GM21737 (cell line): Measurements from ENCODE around the gene EPB41L4A.

ENCODE experiments used
- ATAC-seq: cut with Tn5 transposase; IDR thresholded peaks from one replicate; pipeline ENCODE4 v1.9.1; 2021; ENCODE audit warnings: mild to moderate bottlenecking, moderate library complexity; ENCODE audit not compliant: unreplicated experiment

The EPB41L4A gene

DNA sequence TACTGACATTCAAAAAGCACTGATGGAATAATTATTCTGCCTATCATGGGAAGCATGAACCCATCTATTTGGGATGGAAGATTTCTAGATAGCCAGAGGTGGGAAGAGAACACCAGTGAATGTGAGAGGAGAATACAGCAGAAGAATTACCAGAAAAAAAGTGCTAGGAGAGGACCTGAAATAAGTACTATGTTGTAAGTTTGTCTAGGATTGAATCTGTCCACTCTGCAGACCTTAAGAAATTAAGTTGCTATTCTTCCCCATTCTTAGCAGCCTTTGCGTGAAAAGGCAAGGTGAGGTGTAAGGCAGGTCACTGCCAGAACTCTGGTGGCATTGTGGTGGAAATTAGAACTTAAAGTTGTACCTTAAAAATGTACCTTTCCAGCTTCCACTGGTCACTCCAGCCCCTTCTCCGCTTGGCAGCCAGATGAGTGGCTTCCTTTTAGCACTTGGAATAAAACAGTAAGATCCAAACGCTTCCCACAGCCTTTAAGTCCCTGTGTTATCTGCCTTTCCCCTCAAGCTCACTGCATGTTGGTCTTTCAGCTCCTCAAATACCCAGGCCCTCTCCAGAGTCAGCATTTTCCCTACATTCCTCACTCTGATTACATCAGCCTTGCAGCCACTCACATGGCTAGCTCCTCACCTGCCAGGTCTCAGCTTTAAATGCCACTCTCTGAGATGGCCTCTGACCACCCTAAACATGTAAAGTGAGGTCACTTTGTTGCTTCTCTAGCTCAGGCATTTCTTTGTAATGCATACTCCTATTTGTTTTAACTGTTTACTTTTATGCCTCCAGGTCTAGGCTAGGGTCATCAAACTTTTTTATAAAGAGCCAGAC lies 253.0 kb downstream of the EPB41L4A start:
- no peak for ATAC-seq

DNA sequence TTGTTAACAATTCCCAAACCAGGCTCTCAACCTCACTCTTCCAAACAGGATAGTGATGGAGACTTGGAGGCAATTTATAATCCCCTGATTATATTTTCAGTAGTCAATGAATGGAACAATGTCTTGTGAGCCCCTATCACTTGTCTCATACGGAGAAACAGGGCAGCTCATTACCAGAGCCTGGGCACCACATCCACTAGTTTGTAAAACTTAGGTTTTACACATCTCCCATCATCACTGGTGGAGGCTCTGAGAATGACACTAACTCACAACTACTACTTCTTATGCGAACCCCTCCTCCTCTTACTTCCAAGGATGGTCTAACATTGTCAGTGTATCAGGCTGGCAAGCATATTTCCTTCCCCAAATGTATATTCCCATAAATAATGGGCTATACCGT lies 253.7 kb downstream of the EPB41L4A start:
- ATAC-seq = no peak

DNA sequence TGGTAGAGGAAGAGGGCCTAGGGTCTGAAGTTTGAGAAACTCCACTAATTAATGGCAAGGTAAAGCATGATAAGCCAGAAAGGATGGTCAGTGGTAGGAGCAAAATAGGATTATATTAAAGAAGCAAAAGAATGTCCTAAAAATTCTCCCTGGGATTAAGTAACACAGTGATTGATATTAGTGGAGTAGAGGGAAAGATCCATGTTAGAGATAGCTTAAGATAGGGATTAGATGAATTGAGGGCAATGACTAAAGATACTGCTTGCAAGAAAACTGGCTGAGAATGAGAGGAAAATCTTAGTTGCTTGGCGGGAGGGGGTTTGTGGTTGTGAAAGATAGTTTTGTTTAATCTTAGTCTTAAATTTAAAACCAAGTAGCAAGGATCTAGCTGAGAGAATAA lies 255.6 kb downstream of the EPB41L4A start:
- no peak for ATAC-seq

DNA sequence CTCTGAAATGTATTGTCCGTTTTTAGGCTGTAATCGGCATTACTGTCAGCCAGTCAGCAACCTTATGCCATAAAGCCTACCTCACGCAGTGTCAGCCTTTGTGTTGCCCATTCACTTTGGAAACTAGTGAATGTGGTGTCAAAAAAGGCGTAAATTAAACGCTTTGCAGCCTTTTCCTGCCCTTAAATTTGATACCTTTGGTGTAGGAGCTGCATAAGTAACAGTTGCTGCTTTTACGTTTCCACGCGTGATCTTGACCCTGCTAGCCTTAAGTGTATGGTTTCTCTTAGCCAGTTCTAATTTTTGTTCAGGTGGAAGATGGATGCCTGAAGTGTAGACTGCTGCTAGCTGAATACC lies 257.7 kb downstream of the EPB41L4A start:
- no peak for ATAC-seq

DNA sequence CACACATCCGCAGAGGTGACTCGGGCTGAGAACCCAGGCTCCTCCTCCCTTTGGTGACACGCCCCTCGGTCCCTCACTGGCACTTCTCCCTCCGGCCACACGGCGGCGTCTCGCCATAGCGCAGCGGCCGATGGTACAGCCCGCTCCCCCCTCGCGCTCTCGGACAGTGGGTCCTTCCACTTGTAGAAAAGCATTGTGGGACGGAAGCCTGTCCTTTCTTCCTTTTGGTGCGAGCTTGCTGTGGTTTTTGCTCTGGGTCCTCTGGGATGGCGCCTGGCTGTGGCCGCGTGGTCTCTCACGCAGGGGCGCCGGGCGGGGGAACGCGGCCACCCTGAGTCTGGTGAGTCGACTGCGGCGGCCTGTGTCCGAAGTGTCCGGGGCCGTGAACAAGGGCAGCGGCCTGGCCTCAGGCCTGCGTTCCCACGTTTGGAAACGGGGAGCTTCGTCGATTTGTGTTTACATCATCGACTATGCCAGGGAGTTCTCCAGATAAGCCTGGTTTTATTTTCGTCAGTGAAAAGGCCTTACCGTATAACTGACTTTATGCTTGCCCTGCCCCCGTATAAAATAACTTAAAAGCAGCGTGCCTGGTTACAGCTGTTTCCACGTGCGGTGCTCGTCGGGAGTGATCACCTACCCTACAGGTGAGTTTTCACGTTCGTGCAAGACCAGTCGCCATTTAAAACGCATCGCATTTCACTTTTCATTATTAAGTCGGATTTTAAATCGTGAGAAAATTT lies 258.3 kb downstream of the EPB41L4A start:
- ATAC-seq = peak; percentile 98

DNA sequence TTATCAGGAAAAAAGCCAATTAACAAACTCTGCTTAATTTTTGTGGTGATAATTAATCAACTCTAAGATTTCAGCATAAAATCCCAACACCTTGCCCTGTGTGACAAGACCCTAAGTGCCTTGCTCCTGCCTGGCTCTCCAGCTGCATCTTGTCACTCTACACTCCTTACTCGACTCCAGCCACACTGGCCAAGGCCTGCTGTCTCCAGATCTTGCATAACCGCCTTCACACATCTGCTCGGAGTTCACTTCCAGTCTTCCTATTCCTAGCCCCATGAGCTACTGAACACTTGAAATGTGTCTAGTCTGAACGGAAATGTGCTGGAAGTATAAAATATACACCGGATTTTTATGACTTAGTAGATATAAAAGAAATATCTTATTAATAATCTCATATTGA lies 259.6 kb downstream of the EPB41L4A start:
- ATAC-seq = no peak

DNA sequence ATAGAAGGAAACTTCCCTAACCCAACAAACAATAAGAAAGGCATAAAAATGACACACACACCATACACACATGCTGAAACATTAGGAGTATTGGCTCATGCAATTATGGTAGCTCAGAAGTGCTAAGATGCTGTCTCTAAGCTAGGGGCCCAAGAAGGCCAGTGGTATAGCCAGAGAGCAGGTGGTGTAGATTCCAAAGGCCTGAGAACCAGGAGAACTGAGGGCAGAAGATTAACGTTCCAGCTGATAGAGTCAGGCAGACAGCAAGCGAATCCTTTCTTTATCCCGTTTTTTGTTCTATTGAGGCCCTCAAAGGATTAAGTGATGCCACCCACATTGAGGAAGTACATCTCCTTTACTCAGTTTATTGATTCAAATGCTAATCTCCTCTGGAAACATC lies 262.9 kb downstream of the EPB41L4A start:
- no peak for ATAC-seq

DNA sequence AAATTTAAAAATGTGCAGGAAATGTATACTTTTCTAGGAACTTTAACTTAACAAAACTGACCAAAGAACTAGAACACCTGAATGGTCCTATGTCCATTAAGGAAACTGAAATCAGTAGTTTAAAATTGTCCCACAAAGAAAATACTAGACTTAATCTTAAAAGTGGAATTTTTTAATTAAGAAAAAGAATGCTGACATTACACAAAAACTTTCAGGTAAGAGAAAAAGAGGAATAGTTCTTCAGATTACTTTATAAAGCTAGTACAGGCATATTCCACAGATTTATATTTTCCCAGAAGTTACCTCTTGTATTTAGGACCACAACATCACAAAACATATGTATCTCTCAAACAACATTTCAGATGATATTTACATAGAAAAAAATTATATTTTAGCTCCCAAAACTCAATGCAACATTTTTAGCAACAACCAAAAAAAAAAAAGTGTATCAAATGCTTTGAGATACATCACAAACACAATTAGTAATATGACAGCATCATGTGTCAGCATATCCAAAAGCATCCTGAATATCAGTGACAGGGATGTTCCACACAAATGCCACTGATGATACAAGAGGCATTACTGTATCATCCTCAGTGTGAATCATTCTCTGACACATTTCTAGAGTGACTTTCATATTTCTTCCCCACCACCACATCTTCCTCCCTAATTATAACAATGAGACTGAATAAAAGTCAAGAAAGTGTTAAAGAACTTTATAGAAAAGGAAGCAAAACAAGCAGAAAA lies 264.0 kb downstream of the EPB41L4A start:
- no peak for ATAC-seq

DNA sequence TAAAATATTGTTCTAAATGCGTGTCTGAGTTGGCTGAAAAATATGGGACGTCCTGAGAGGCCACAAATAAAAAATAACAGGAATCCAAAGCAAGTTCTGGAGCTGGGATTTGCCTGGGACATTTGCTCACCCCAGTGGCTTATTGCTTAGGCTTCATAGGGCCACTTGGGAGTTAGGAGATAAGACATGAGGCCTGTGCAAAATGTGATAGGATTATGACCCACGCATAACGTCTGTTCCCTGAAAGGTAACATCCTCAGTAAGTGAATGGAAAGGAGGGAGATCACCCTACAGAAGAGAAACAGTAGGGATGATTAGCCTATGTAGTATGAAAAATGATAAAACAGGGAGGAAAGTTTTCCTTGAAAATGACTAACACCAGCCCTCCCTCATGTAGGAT lies 269.4 kb downstream of the EPB41L4A start:
- no peak for ATAC-seq

DNA sequence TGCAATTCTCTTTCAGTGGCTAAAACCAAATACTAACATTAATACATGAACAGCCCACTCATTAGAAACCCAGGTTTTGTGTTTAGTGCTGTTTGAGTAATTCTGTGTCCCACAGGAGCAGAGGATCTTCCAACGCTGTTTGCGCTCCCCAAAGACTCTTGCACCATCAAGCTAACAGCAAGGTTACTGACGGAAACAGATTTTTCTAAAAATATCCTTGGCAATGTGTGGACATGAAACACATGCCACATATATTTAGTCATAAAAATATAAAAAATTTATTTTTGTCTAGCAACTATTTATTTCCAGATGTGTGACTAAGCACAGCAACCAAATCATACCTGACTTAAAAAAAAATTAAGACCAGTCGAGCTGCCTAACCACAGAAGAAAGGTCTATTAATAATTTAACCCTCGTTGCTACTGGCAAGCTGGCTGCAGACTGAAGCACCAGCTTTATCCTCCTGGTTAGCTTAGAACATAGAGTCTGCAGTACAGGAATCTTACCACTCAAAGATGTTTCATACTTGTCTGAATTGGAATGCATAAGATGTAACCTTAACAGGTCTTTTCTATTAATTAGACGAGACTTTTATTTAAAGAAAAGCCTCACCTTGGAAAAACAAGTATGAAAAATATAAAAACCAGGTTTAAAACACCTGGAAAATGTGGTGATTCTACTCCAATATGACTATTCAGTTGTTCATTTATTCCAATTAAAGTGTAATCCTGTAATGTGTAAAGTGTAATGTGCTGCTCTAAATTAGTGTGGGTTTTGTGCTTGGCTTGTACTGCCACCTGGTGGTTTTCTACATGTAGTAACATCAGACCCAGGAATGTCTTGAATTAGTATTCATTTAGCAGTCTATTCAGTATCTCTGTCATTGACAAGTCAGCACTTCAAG lies 272.5 kb downstream of the EPB41L4A start:
- peak; percentile 76 for ATAC-seq

DNA sequence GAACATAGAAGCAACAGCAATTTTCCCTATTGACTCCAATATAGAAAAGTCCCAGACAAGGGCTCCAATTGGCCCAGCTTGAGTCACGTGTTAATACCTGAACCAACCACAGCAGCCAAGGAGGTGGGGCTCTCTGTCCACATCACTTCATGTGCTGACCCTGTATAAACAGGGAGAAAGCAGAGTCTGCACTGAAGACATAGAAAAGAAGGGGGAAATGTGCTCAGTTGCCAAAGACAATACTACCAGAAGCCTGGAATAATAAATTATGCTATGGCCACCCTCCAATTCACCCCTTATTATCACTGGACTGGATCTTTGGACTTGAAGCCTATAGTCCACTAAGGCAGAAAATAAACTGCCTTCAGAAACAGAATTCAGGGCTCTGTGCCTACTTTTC lies 275.4 kb downstream of the EPB41L4A start:
- ATAC-seq = no peak

DNA sequence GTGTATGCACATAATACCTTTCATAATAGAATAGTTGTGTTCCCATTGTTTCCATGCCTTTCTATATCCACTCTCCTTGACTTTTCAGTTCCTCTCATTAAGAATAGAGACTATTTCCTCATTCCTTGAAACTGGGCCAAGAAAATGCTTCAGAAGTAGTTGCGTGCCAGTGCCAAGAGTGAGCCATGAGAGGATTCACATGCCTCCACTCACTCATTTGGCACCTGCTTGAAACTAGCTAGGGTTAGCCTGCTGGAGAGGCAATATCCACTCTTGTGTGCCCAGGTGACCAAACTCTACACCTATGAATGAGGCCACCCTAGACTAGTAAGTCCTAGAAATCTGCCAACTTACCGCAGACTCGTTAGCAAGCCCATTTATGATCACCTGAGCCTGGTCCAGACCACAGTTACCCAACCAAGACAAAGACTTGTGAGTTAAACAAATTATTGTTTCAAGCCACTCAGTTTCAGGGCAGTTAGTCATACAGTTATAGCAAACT lies 276.3 kb downstream of the EPB41L4A start:
- no peak for ATAC-seq

DNA sequence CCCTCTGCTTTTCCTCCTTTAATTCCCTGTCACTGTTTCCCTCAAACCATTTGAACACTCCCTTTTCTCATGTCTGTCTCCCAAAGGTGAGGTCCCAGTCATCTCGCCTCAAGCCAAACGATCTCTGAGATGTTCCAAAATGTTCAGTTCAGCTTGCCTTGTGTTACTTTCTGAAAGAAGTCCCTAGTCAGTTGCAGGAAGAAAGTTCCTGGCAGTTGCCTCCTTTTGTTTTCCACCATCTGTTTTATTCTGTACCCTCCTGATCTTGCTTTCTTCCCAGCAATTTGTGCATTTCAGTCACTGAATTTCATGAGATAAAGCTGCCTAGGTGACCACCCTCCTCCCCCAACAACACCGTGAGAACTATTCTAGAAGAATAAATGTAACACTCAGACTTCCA lies 277.5 kb downstream of the EPB41L4A start:
- ATAC-seq = no peak

DNA sequence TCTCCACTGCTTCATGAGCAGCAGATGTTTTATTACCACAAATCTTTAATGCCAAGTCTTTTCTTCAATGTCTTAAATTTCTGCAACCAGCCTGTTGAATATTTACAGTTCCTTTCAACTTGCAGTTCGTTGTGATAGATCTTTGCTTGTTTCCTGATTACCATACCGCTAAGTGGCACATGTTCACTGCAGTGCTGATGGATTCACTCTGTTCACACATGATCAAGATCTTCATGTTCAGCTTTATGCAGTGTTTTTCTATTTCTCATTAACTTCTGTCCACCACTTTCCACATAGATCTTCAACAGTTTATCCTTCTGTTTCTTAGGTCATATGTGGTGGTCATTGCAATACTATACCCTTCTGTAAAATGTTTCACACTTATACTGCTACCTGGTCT lies 280.6 kb downstream of the EPB41L4A start:
- ATAC-seq = no peak

DNA sequence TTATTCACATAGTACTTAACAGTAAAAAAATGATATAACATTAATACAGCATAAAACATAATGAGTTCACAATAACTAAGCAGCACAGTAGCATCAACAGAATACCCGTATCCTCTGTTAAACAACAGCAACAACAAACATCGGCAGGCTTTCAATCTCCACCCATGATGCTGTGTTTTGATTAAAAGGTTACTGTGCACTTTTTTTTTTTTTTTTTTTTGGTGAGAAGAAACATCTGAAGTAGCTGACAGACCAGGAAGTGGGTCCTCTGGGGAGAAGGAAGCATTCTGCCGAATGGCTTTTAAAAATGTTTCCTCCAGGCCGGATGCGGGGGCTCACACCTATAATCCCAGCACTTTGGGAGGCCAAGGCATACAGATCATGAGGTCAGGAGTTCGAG lies 282.3 kb downstream of the EPB41L4A start:
- no peak for ATAC-seq

DNA sequence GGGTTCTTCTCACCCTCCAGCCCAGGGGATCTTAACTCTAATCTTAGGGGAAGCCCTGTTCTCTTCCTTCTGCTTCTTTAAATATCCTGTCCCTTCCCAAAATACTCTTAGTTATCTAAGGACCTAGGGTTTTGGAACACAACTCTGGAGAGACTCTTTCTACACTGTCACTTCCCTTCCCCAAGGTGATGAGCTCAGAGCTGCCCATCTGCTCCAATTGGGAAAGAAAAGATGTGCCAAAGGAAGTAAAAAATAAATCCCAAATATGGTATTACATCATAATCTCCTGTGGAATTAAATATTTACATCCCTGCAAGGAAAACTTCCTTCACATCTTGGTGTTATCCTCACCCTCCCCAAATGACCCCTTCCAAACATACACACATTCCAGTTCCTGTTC lies 291.2 kb downstream of the EPB41L4A start:
- ATAC-seq = no peak

DNA sequence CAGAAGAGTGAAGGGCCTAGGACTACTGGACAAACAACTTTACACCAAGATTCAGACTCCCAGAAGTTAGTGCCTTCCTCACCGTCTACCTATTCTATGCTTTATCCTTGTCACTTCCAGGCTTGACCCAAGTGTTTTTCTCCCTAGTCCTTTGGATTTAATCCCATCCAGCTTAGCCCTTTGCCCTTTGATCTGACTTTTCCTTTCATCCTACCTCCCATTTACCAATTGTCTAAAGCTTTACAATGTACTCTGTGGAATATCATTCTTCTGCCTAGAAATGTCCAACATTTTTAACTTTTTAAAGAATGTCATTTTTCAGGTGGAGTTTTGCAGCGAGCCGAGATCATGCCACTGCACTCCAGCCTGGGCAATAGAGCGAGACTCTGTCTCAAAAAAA lies 292.1 kb downstream of the EPB41L4A start:
- no peak for ATAC-seq

DNA sequence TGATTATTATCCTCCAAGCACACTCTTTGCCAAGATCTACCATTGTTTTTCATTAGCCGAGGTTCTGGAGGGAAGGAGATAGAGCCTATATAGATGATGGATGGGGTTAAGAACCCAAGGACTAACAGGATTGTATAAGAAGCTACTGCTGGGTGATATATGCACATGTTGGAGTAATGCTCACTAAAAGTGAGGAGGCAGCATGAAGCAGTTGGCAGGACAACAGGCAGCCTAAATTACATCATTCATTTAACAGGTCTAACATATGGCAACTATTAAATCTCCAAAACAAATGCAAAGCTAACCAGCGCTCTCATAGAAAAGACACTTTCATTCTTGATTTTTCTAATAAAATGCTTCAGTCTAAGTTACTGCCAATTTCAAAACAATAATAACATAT lies 293.2 kb downstream of the EPB41L4A start:
- ATAC-seq = no peak

DNA sequence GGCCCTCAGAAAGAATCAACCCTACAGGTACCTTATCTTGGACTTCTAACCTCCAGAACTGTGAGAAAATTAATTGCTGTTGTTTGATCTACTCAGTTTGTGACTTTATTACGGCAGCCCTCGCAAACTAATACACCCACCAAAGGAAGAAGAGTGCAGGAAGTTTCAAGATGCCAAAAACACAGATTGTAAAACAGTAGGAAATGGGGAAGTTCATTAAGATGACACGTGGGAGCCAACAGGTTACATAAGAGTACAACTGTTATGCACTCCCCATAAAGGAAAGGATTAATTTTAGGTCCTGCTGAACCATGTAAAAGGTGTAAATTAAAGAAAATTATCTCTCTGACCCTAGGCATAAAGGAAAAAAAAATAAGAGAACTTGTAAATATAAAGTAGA lies 294.3 kb downstream of the EPB41L4A start:
- ATAC-seq = no peak

DNA sequence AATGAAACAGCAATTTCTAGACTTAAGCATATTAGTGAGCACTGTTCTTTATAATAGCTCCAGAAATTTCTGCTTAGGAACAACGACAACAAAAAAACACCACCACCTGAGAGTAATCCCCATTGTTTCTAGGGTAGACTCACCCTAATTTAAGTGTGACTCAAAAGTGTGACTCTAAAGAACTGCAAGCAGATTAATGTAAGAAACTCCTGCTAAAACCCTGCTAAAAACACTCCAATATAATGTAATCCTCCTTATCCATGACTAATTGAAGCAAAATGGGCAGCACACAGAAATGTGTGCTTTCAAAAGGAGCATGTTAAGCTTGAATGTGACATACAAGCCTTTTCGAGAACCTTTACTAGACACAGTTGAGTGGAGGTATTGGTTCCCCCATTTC lies 296.0 kb downstream of the EPB41L4A start:
- no peak for ATAC-seq

DNA sequence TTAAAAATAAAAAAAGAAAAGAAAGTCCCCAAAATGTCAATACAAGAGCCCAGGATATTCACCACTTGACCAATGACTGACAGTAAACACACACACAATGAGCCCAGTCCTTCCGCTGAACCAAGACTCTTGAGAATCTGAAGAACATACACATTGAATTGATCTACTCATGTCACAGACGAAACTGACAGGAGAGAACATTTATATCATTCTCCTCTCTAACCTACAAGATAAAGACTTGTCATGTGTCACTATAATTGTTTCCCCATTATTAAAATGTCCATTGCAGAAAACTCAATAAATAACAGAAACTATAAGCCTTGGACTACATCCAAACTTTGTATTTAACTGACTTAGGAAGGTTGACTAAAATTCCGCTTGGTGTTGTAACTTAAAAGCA lies 296.7 kb downstream of the EPB41L4A start:
- no peak for ATAC-seq
